GM21529 (cell line): ENCODE results near the gene C2orf15.
"Not testable (repeated sequence)": the region's sequence is repeated elsewhere in the genome, so short reads cannot be mapped to it uniquely, and the experiment has no call there.

ENCODE experiments used
- ATAC-seq: cut with Tn5 transposase; IDR thresholded peaks from one replicate; pipeline ENCODE4 v1.9.1; 2021; ENCODE audit not compliant: unreplicated experiment

C2orf15 gene

GRCh38 chr2:99141110-99142108 is at the start of gene C2orf15:
Gene C2orf15 (plus strand): TSS chr2:99141707. CDS start chr2:99150559, 8,852 bp downstream.
- ATAC-seq, result peak; percentile 87

DNA sequence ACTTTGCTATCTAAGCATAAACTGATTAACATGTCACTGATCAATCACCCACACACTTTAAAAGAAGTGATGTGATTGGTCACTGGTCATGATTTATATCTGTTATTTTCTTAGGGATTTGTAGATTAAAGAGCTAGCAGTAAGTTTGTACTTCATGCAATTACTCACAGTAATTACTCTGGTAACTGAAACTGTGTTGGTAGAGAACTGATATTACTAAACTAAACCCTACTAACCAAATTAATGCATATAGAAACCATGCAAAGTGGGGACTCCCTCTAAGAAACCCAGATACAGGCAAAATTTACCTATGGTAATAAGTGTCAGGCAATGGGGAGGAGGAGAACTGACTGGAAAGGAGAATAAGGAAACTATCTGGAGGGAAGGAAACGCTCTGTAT is 44.8 kb upstream of the C2orf15 start:
- peak; percentile 62 for ATAC-seq

- ATAC-seq, result no peak
Observed at GRCh38 chr2:99101697-99102096, 39.8 kb upstream of the C2orf15 start.

DNA sequence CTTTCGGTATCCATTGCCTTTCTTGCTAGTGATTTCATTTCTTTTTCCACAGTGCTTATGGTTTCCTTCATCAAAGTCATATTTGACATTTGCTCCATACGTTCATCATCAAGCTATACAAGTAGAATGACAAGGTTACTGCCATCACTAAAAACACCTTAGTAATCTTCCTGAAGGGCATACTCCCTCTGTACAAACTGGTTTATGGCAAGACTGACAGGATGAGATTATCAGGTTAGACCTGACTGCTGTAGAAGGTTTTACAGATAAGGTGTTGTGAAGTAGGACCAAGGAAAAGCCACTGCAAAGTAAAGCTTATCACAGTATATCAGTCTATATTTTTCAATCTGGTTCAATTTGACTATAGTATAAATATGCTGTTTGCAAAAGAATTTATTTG is 37.5 kb upstream of the C2orf15 start:
- ATAC-seq, result no peak

DNA sequence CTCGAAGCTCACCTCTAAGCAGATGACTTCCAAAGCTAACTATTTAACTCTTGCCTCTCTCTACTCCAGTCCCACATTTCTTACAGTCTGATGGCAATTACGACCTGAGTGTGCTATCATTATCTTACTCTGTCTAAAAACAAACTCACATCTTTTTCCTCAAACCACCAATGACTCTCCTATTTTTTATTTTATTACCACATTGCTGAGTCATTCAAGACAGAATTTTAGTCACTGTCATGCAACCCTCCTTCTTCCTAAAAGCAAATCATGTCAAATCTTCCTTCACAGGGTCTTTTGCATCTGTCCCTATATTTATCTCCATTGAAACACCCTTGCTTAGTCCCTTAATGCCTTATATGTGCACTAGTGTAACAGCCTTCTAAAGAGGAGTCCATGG is 34.6 kb upstream of the C2orf15 start:
- ATAC-seq, result no peak

- no peak for ATAC-seq
Observed at GRCh38 chr2:99111236-99111635, 30.3 kb upstream of the C2orf15 start.

DNA sequence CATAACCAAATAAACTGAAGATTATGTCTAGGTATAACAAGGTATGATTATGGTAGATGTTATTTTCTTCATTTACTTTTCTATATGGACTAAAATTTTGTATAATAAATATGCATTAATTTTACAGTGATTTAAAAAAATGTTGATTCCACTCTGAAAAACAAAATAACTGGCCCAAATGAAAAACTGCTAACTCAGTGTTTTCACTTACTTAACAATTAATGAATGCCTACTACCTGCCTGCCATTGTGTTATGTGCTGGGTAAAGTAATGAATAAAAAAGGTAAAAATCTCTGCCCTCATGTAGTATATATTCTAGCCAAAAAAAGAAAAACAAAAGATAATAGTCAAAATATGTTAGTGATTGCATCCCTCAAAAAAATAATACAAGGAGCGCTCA is 29.6 kb upstream of the C2orf15 start:
- ATAC-seq, result no peak

- no peak for ATAC-seq
Observed at GRCh38 chr2:99112617-99113016, 28.9 kb upstream of the C2orf15 start.

DNA sequence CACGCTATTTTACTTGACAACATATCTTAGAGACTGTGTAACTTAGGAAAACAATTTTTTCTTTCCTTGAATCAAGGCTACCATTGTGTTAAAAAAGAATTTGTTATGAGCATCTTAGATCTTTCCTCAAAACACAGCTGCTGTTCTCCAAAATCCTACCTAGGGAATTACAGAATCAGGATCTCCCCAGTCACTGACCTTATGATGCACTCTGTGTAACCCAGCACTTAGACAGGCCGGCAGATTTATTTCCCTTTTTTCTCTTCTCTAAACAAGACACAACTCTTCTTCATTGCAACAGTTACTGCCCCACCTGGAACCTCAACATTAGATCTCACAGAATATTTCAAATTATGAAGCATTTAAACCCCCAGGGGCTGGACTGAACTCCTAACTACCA is 13.5 kb upstream of the C2orf15 start:
- ATAC-seq, result no peak

GRCh38 chr2:99135044-99135556 is 6.4 kb upstream of the C2orf15 start:
- ATAC-seq, result not testable (repeated sequence)

DNA sequence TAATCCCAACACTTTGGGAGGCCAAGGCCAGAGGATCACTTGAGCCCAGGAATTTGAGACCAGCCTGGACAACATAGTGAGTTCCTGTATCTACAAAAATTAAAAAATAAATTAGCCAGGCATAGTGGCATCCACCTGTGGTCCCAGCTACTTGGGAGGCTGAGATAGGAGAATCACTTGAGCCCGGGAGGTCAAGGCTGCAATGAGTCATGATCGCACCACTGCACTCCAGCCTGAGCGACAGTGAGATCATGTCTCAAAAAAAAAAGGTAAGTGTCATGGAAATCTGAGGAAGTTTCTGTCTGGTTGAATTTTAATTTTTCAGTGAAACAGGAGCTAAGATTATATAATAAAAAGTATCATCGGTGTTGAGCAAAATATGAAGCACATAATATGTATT is 2.5 kb upstream of the C2orf15 start:
- ATAC-seq, result no peak

GRCh38 chr2:99140056-99140859 is 1.2 kb upstream of the C2orf15 start:
- no peak for ATAC-seq

DNA sequence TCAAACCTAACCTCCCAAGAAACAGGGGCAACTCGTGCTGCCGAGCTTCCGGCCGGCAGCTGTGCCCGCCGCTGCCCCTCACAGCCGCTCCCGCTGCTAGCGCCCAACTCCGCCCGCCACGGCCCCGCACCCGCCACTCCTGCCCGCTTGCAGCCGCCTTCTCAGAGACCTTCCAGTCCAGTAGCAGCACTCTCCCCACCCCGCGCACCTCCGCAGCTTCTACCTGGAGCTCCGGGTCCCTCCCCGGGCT is 722 bp upstream of the C2orf15 start:
- peak; percentile 28 for ATAC-seq

DNA sequence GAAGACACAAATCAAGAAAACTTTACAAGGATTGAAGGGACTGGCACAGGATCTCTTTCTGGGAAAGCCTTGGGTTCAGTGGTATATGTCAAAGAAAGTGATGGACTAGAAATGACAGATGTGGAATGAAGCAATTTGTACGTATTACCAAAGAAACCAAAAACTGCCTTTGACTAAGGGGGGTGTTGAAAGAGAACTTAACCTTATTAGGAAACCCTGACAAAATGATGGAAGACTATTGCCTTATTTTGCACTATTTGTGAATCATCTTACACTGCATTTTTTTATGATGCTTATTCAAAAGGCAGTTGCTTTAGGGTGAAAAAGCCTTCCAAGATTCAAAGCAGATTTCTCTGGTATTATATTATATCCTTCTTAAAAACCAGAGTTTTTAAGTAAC is 9.2 kb downstream of the C2orf15 start:
- no peak for ATAC-seq

GRCh38 chr2:99152199-99152895 is 10.8 kb downstream of the C2orf15 start:
- no peak for ATAC-seq

- no peak for ATAC-seq
Observed at GRCh38 chr2:99153921-99154604, 12.6 kb downstream of the C2orf15 start.

GRCh38 chr2:99154643-99155536 is 13.4 kb downstream of the C2orf15 start, which contains the start of the genes LIPT1 and TSGA10:
Gene LIPT1 (plus strand): TSS chr2:99154967. CDS start chr2:99161958, 6,991 bp downstream.
Gene TSGA10 (minus strand): TSS chr2:99154942. CDS start chr2:99109439, 45,503 bp downstream.
- peak; percentile 94 for ATAC-seq

DNA sequence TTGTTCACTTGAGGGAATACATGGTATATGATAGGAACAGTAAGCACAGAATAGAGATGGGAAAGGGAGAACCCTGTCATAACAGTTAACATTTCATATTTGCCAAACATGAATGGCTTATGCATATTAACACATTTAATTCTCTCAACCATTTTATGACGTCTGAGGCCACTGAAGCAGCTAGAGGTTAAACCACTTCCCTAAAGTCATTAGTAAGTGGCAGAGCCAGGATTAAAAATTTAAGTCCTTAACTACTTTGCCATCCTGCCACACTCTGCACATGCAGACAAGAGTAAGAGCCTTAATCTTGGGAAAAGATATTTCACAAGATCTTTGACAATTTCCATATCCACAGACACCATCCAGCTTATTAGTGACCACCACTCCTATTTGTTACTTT is 15.4 kb downstream of the C2orf15 start:
- no peak for ATAC-seq

GRCh38 chr2:99158599-99158998 is 17.1 kb downstream of the C2orf15 start:
- no peak for ATAC-seq
